ENCODE data around the gene RERE.

GRCh38 chr1:8343464-8344001, 473.9 kb downstream of the RERE start:
- TF ChIP-seq CTCF (IDR thresholded peaks at IDR 0.05) (no peak), POLR2A (IDR thresholded peaks at IDR 0.05) (no peak)
